Ishikawa (cell line): ENCODE results near the gene TMEM225.

Source experiments
- CEBPB ChIP-seq: IDR thresholded peaks from 2 replicates; pipeline ENCODE4 v1.6.1; 2012
- CREB1 ChIP-seq: IDR thresholded peaks from 2 replicates; pipeline ENCODE4 v1.6.1; 2012; ENCODE audit warnings: low read depth
- EGR1 ChIP-seq: IDR thresholded peaks from 2 replicates; pipeline ENCODE4 v1.6.1; 2012
- EP300 ChIP-seq: IDR thresholded peaks from 2 replicates; pipeline ENCODE4 v1.6.1; 2012; ENCODE audit warnings: borderline replicate concordance
- FOXM1 ChIP-seq: IDR thresholded peaks from 2 replicates; pipeline ENCODE4 v1.6.1; 2012; ENCODE audit warnings: low read depth, borderline replicate concordance
- MAX ChIP-seq: IDR thresholded peaks from 2 replicates; pipeline ENCODE4 v1.6.1; 2012
- NFIC ChIP-seq: IDR thresholded peaks from 2 replicates; pipeline ENCODE4 v1.6.1; 2012
- REST ChIP-seq: IDR thresholded peaks from 2 replicates; pipeline ENCODE4 v1.6.1; 2012; ENCODE audit warnings: low read depth, mild to moderate bottlenecking
- TCF12 ChIP-seq: IDR thresholded peaks from 2 replicates; pipeline ENCODE4 v1.6.1; 2012; ENCODE audit warnings: low read depth
- USF1 ChIP-seq: IDR thresholded peaks from 2 replicates; pipeline ENCODE4 v1.6.1; 2012
- YY1 ChIP-seq: IDR thresholded peaks from 2 replicates; pipeline ENCODE4 v1.6.1; 2012; ENCODE audit warnings: low read depth
- ZBTB7A ChIP-seq: IDR thresholded peaks from 2 replicates; pipeline ENCODE4 v1.6.1; 2012; ENCODE audit warnings: low read depth

TMEM225 gene

GRCh38 chr11:123838199-123838598 is 47.3 kb downstream of the TMEM225 start:
- no peak for TF ChIP-seq ZBTB7A
- TF ChIP-seq FOXM1: no peak
- TF ChIP-seq MAX: no peak
- TF ChIP-seq EGR1: no peak
- no peak for TF ChIP-seq EP300
- no peak for TF ChIP-seq YY1
- TF ChIP-seq TCF12: no peak
- TF ChIP-seq REST: no peak
- no peak for TF ChIP-seq USF1

- TF ChIP-seq REST (no peak), CREB1 (no peak), EGR1 (no peak), ZBTB7A (no peak), TCF12 (no peak), CEBPB (no peak), NFIC (no peak), FOXM1 (no peak), EP300 (no peak), YY1 (no peak)
These were observed 52.4 kb downstream of the TMEM225 start for GRCh38 chr11:123833095-123833494.
